OCI-M2 (cell line): Measurements from ENCODE around the gene DCUN1D5.
A peak's percentile ranks its signal among the peaks of the same experiment; 100 is the strongest.

ENCODE experiments used
- DNase-seq: peaks from one replicate; lab custom pipeline; 2025; ENCODE audit not compliant: unreplicated experiment; lab: John Stamatoyannopoulos, UW

The DCUN1D5 gene

GRCh38 chr11:103091801-103092524 is at the start of gene DCUN1D5:
TSS of gene DCUN1D5 (minus strand) at chr11:103092160. CDS start at chr11:103091872, 288 bp downstream.
- DNase-seq = peak; percentile 45

- DNase-seq = no peak
Observed at GRCh38 chr11:103125462-103125861, 33.5 kb upstream of the DCUN1D5 start.

GRCh38 chr11:103114836-103115235 is 22.9 kb upstream of the DCUN1D5 start:
- DNase-seq = no peak

GRCh38 chr11:103112364-103112763 is 20.4 kb upstream of the DCUN1D5 start:
- no peak for DNase-seq

GRCh38 chr11:103111400-103111799 is 19.4 kb upstream of the DCUN1D5 start:
- DNase-seq = no peak

- DNase-seq = no peak
Observed at GRCh38 chr11:103110391-103110790, 18.4 kb upstream of the DCUN1D5 start.

- DNase-seq = no peak
Observed at GRCh38 chr11:103109818-103110388, 17.9 kb upstream of the DCUN1D5 start.

- DNase-seq = peak; percentile 22
Observed at GRCh38 chr11:103108933-103109817, 17.2 kb upstream of the DCUN1D5 start, which contains the start of gene DYNC2H1. TSS of gene DYNC2H1 (plus strand) at chr11:103109426. CDS start at chr11:103109575, 149 bp downstream.

- DNase-seq = no peak
Observed at GRCh38 chr11:103097279-103097678, 5.3 kb upstream of the DCUN1D5 start.

GRCh38 chr11:103091064-103091800 is 728 bp downstream of the DCUN1D5 start:
- no peak for DNase-seq

- DNase-seq = no peak
Observed at GRCh38 chr11:103086461-103086860, 5.5 kb downstream of the DCUN1D5 start.

GRCh38 chr11:103085758-103086365 is 6.1 kb downstream of the DCUN1D5 start:
- no peak for DNase-seq

- DNase-seq = no peak
Observed at GRCh38 chr11:103079833-103080232, 12.1 kb downstream of the DCUN1D5 start.

GRCh38 chr11:103078710-103079109 is 13.2 kb downstream of the DCUN1D5 start:
- DNase-seq = no peak

GRCh38 chr11:103077554-103077953 is 14.4 kb downstream of the DCUN1D5 start:
- DNase-seq = no peak

- no peak for DNase-seq
Observed at GRCh38 chr11:103076361-103076760, 15.6 kb downstream of the DCUN1D5 start.

- DNase-seq = no peak
Observed at GRCh38 chr11:103071008-103071407, 21.0 kb downstream of the DCUN1D5 start.

GRCh38 chr11:103070142-103070541 is 21.8 kb downstream of the DCUN1D5 start:
- no peak for DNase-seq

- DNase-seq = no peak
Observed at GRCh38 chr11:103069367-103069766, 22.6 kb downstream of the DCUN1D5 start.

- no peak for DNase-seq
Observed at GRCh38 chr11:103067118-103067517, 24.8 kb downstream of the DCUN1D5 start.
